NCI-H1417 treated with DMSO at 0.1 percent for 48 hours (cell line): ENCODE data around the gene PCDHA2.
"Not testable (repeated sequence)": the region's sequence is repeated elsewhere in the genome, so short reads cannot be mapped to it uniquely, and the experiment has no call there.

Experiments used
- DNase-seq: peaks from one replicate; lab custom pipeline; 2025; lab: John Stamatoyannopoulos, UW

Gene PCDHA2

GRCh38 chr5:140794595-140795258, at the start of gene PCDHA2:
TSS of gene PCDHA2 (plus strand) at chr5:140794852.
- no peak for DNase-seq

- no peak for DNase-seq
Observed at GRCh38 chr5:140753561-140753960, 41.1 kb upstream of the PCDHA2 start.

DNA sequence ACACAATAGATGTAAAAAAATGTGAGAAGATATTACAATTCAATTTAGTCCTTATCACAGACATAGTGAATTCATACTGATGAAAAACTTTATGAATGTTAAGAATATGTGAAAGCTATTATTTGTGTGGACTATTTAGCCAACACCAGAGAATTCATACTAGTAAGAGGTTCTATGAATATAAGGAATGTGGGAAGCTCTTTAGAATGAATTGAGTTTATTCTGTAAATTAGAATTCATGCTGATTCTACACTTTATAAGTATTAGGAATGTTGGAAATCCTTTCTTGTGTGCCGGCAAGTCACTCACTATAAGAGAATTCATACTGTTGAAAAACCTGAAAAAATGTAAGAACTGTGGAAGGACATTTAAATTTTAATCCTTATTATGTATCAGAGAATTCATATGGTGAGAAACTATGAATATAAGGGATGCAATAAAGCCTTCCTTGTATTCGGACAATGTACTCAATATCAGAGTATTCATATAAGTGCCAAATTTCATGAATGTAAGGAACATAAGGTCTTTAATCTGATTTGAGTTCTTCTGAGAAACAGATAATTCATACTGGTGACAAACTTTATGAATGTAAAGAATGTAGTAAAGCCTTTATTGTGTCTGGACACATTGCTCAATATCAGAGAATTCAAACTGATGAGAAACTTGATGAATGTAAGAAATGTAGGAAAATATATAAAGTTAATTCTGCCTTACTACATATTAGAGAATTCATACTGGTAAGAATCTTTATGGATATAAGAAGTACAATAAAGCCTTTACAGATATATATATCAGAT, 30.3 kb upstream of the PCDHA2 start:
- no peak for DNase-seq

- no peak for DNase-seq
Observed at GRCh38 chr5:140767444-140767843, 27.2 kb upstream of the PCDHA2 start.

GRCh38 chr5:140780512-140780911, 14.1 kb upstream of the PCDHA2 start:
- DNase-seq = no peak

DNA sequence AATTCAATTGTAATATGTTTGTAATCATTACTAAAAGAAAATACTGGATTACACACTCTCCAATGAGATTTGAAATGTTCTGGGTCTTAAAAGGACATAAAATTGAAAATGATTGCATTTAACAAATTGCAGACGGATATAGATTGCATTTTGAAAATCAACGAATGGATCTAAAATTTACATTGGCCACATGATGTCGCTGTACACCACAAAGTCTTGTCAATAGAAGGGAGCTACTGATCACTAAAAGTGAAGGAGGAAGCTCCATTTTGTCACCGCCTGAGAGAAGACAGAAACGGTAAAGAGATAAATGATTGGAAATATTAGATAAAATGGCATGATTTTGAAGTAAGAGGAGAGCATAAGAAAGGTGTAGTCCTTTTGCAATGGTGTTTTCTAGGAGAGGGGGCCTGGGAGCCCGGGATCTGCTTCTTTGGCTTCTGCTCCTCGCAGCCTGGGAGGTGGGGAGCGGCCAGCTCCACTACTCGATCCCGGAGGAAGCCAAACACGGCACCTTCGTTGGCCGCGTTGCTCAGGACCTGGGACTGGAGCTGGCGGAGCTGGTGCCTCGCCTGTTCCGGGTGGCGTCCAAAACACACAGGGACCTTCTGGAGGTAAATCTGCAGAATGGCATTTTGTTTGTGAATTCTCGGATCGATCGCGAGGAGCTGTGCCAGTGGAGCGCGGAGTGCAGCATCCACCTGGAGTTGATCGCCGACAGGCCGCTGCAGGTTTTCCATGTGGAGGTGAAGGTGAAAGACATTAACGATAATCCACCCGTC, 8.6 kb upstream of the PCDHA2 start, which contains the start of gene PCDHA1:
TSS of gene PCDHA1 (plus strand) at position 236 of the 782 bp plus-strand sequence.
- DNase-seq = no peak

- not testable (repeated sequence) for DNase-seq
Observed at GRCh38 chr5:140787422-140787821, 7.2 kb upstream of the PCDHA2 start.

DNA sequence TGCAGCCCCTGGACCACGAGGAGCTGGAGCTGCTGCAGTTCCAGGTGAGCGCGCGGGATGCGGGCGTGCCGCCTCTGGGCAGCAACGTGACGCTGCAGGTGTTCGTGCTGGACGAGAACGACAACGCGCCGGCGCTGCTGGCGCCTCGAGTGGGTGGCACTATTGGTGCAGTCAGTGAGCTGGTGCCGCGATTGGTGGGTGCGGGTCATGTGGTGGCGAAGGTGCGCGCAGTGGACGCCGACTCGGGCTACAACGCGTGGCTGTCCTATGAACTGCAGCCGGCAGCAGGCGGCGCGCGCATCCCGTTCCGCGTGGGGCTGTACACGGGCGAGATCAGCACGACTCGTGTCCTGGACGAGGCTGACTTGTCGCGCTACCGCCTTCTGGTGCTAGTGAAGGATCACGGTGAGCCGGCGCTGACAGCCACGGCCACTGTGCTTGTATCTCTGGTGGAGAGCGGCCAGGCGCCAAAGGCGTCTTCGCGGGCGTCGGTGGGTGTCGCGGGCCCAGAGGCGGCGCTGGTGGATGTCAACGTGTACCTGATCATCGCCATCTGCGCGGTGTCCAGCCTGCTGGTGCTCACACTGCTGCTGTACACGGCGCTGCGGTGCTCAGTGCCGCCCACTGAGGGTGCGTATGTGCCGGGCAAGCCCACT, 6.7 kb upstream of the PCDHA2 start:
- not testable (repeated sequence) for DNase-seq

DNA sequence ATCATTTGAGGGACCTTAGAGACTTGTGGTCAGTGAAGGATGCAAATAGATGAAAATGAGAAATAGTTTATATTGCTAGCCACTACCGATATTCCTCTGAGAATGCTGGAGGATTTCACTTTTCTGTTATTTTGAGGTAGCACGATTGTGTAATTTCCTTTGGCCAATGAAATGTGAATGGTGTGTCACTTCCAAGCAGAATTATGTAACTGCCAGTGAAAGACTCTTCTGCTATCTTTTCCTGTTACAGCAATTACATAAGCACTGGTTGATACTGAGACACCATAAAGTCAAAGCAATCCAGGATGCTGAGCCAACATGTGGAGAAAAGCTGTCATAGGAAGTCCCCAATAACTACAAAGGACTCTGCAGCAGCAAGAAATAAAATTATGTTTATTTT, 3.6 kb upstream of the PCDHA2 start:
- no peak for DNase-seq

GRCh38 chr5:140795259-140795641, 598 bp downstream of the PCDHA2 start:
- no peak for DNase-seq

DNA sequence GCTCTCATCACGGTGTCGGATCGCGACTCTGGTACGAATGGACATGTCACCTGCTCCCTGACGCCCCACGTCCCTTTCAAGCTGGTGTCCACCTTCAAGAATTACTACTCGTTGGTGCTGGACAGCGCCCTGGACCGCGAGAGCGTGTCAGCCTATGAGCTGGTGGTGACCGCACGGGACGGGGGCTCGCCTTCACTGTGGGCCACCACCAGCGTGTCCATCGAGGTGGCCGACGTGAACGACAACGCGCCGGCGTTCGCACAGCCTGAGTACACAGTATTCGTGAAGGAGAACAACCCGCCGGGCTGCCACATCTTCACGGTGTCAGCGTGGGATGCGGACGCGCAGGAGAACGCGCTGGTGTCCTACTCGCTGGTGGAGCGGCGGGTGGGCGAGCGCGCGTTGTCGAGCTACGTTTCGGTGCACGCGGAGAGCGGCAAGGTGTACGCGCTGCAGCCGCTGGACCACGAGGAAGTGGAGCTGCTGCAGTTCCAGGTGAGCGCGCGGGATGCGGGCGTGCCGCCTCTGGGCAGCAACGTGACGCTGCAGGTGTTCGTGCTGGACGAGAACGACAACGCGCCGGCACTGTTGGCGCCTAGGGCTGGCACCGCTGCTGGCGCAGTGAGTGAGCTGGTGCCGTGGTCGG, 1.5 kb downstream of the PCDHA2 start:
- not testable (repeated sequence) for DNase-seq

DNA sequence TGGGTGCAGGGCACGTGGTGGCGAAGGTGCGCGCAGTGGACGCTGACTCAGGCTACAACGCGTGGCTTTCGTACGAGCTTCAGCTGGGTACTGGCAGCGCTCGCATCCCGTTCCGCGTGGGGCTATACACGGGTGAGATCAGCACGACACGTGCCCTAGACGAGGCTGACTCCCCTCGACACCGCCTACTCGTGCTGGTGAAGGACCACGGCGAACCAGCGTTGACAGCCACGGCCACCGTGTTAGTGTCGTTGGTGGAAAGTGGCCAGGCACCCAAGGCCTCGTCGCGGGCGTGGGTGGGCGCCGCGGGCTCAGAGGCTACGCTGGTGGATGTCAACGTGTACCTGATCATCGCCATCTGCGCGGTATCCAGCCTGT, 2.1 kb downstream of the PCDHA2 start:
- DNase-seq = no peak

GRCh38 chr5:140800816-140801493, 6.3 kb downstream of the PCDHA2 start, which contains the start of gene PCDHA3:
TSS of gene PCDHA3 (plus strand) at chr5:140801057.
- no peak for DNase-seq

- DNase-seq = no peak
Observed at GRCh38 chr5:140801494-140801841, 6.8 kb downstream of the PCDHA2 start.

DNA sequence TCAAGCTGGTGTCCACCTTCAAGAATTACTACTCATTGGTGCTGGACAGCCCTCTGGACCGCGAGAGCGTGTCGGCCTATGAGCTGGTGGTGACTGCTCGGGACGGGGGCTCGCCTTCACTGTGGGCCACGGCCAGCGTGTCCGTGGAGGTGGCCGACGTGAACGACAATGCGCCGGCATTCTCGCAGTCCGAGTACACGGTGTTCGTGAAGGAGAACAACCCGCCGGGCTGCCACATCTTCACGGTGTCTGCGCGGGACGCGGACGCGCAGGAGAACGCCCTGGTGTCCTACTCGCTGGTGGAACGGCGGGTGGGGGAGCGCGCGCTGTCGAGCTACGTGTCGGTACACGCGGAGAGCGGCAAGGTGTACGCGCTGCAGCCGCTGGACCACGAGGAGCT, 7.7 kb downstream of the PCDHA2 start:
- DNase-seq = not testable (repeated sequence)

GRCh38 chr5:140802781-140803271, 8.2 kb downstream of the PCDHA2 start:
- DNase-seq = no peak

DNA sequence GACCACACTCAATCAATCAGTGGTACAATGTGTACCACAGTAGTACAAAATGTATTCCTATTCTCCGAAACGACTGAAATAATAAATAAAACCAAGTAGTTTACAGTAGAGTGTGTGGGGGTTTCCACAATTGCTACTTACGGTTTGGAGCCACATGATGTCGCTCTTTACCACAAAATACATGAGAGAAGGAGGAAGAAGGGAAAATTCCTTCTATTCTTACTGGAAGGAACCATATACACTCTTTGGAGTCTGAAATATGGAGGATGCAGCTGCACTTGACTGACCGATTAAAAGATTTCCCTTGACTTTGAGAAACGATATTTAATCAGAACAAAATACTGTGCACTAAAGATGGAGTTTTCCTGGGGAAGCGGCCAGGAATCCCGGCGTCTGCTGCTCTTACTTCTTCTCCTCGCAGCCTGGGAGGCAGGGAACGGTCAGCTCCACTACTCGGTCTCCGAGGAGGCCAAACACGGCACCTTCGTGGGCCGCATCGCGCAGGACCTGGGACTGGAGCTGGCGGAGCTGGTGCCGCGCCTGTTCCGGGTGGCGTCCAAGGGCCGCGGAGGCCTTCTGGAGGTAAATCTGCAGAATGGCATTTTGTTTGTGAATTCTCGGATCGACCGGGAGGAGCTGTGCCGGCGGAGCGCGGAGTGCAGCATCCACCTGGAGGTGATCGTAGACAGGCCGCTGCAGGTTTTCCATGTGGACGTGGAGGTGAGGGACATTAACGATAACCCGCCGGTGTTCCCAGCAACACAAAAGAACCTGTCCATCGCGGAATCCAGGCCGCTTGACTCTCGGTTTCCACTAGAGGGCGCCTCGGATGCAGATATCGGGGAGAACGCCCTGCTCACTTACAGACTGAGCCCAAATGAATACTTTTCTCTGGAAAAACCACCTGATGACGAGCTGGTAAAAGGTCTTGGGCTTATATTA, 12.5 kb downstream of the PCDHA2 start, which contains the start of gene PCDHA4:
TSS of gene PCDHA4 (plus strand) at position 235 of the 942 bp plus-strand sequence.
- no peak for DNase-seq

DNA sequence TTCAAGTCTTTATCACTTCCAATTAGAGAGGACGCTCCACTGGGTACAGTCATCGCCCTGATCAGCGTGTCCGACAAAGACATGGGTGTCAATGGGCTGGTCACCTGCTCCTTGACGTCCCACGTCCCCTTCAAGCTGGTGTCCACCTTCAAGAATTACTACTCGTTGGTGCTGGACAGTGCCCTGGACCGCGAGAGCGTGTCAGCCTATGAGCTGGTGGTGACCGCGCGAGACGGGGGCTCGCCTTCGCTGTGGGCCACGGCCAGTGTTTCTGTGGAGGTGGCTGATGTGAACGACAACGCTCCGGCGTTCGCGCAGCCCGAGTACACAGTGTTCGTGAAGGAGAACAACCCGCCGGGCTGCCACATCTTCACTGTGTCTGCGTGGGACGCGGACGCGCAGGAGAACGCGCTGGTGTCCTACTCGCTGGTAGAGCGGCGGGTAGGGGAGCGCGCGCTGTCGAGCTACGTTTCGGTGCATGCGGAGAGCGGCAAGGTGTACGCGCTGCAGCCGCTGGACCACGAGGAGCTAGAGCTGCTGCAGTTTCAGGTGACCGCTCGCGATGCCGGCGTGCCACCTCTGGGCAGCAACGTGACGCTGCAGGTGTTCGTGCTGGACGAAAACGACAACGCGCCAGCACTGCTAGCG, 13.7 kb downstream of the PCDHA2 start:
- not testable (repeated sequence) for DNase-seq

- no peak for DNase-seq
Observed at GRCh38 chr5:140808889-140809291, 14.2 kb downstream of the PCDHA2 start.
